K562 (cell line): Measurements from ENCODE around the gene NDUFS6. TPM values are rescaled to one million over a fixed set of nuclear protein-coding genes. Genes with fewer than 3 reads are reported as not detected.

ENCODE experiments used
- ATAC-seq: fragments of 200-7000 bp; cut with Tn5 transposase; 3 replicates; pipeline ENCODE4 v1.9.1; 2020; ENCODE audit warnings: moderate library complexity
- BruUV-seq: library from RNA; stranded (reverse); fragments of 400-500 nt; replicated peaks from 2 replicates; lab custom pipeline; 2021; lab: Mats Ljungman, UMichigan
- CTCF ChIA-PET: fragments of 300-600 bp; formaldehyde crosslinking; extraction: SDS; loops from one replicate; lab custom pipeline; 2021; ENCODE audit warnings: low intra/inter-chr PET ratio; lab: Yijun Ruan, JAX
- POLR2A ChIA-PET: fragments of 300-600, 350-650 bp; sonication (Branson Sonifier 250); formaldehyde crosslinking; extraction: SDS; loops from one replicate; lab custom pipeline; 2021; ENCODE audit warnings: antibody characterized with exemption, inconsistent platforms; lab: Yijun Ruan, JAX
- DNase-seq, 4 experiments: peaks; one replicate each; pipeline versions ENCODE4 v3.0.0 to v3.0.0-alpha.2; 2011 to 2018; ENCODE audit warnings: low spot score in 3 of 4, mixed read lengths in 3 of 4; ENCODE audit errors: extremely low read depth in 1 of 4
- FAIRE-seq: peaks from 2 replicates; lab custom pipeline; 2011; peaks lifted over from hg19 to GRCh38; lab: Jason Lieb, UNC
- H2AFZ ChIP-seq: 2 replicates; pipeline ENCODE4 v1.6.0; 2011; ENCODE audit warnings: low read depth, low read length, control low read depth, inconsistent platforms
- H3K27ac ChIP-seq: fragments of 200-600 bp; 3 replicates; pipeline ENCODE4 v1.8.0; 2011; ENCODE audit warnings: low read depth, mild to moderate bottlenecking, control low read depth, inconsistent platforms, low read length, moderate library complexity, mixed read lengths; ENCODE audit errors: extremely low read depth
- H3K27me3 ChIP-seq, 2 experiments: fragments of 300-600 bp in 1 of 2; 2 replicates in 1 of 2; 3 replicates in 1 of 2; pipeline versions ENCODE4 v1.6.0 to v1.8.0; 2011; ENCODE audit warnings: inconsistent platforms in 2 of 2, low read length in 2 of 2, mild to moderate bottlenecking in 1 of 2, mixed read lengths in 1 of 2, moderate library complexity in 1 of 2; ENCODE audit not compliant: control insufficient read depth in 2 of 2, insufficient read depth in 2 of 2
- H3K36me3 ChIP-seq: fragments of 300-600 bp; 3 replicates; pipeline ENCODE4 v1.8.0; 2011; ENCODE audit warnings: mild to moderate bottlenecking, low read length, inconsistent platforms; ENCODE audit not compliant: control insufficient read depth, insufficient read depth
- H3K4me1 ChIP-seq, 2 experiments: fragments of 200-600 bp in 1 of 2; replicated peaks in 1 of 2; 2 replicates in 1 of 2; 3 replicates in 1 of 2; pipeline versions ENCODE4 v1.5.1 to v1.8.0; 2011; ENCODE audit warnings: inconsistent platforms in 2 of 2, low read length in 2 of 2, mild to moderate bottlenecking in 1 of 2, mixed read lengths in 1 of 2, moderate library complexity in 1 of 2; ENCODE audit not compliant: control insufficient read depth in 2 of 2, insufficient read depth in 2 of 2
- H3K4me2 ChIP-seq: 2 replicates; pipeline ENCODE4 v1.6.1; 2011; ENCODE audit warnings: low read length, control low read depth, inconsistent platforms, mixed read lengths; ENCODE audit not compliant: insufficient read depth
- H3K4me3 ChIP-seq: fragments of 200-600 bp; sonication (generic), shearing (Covaris generic); 2 replicates; pipeline ENCODE4 v1.5.1; 2016; ENCODE audit warnings: control low read depth, inconsistent platforms
- H3K79me2 ChIP-seq: fragments of 200-600 bp; 3 replicates; pipeline ENCODE4 v1.8.0; 2011; ENCODE audit warnings: low read length, inconsistent platforms; ENCODE audit not compliant: control insufficient read depth, insufficient read depth
- H3K9ac ChIP-seq, 2 experiments: 2 replicates each; pipeline versions ENCODE4 v1.6.0 to v1.6.1; 2011; ENCODE audit warnings: low read depth in 2 of 2, low read length in 2 of 2, control low read depth in 1 of 2, inconsistent platforms in 1 of 2, mild to moderate bottlenecking in 1 of 2, mixed read lengths in 1 of 2; ENCODE audit not compliant: insufficient read depth in 1 of 2
- H3K9me1 ChIP-seq: one replicate; pipeline ENCODE4 v1.6.0; 2011; ENCODE audit warnings: inconsistent platforms, mild to moderate bottlenecking, low read length, moderate library complexity; ENCODE audit not compliant: control insufficient read depth, insufficient read depth
- H3K9me3 ChIP-seq: replicated peaks from 2 replicates; pipeline ENCODE4 v1.5.1; 2011; ENCODE audit warnings: low read depth, low read length, inconsistent platforms; ENCODE audit not compliant: control insufficient read depth, insufficient read depth
- H4K20me1 ChIP-seq: replicated peaks from 2 replicates; pipeline ENCODE4 v1.6.1; 2011; ENCODE audit warnings: low read length, inconsistent platforms, mixed read lengths; ENCODE audit not compliant: control insufficient read depth, insufficient read depth
- BRD9 ChIP-seq: fragments of 450-650 bp; IDR thresholded peaks from 2 replicates; pipeline ENCODE4 v1.6.1; 2018; ENCODE audit warnings: low read depth; ENCODE audit not compliant: partially characterized antibody
- CBX5 ChIP-seq: IDR thresholded peaks from 2 replicates; pipeline ENCODE4 v1.6.1; 2014; ENCODE audit warnings: low read depth, borderline replicate concordance
- MEF2A ChIP-seq: IDR thresholded peaks from 2 replicates; pipeline ENCODE4 v1.6.1; 2011; ENCODE audit warnings: low read depth, mild to moderate bottlenecking, low read length, moderate library complexity; ENCODE audit not compliant: control insufficient read depth
- SREBF2 ChIP-seq: sonication (generic); formaldehyde crosslinking; IDR thresholded peaks from 2 replicates; pipeline ENCODE4 v1.4.0; 2020; ENCODE audit warnings: mild to moderate bottlenecking, missing genetic modification reagents
- WGBS: fragments of 100-300 bp; shearing (Covaris generic); methylation state at CpG from one replicate; pipeline ENCODE4 v1.1.6; 2016; ENCODE audit warnings: low coverage, mixed read lengths; ENCODE audit not compliant: insufficient coverage; ENCODE audit errors: missing lambda C conversion rate; 5-methylcytosine and 5-hydroxymethylcytosine counted together
- in situ Hi-C: fragments of 300-500 bp; cut with MboI; formaldehyde crosslinking; loops from 4 replicates; pipeline ENCODE4 v1.15.0; 2018; ENCODE audit warnings: inconsistent platforms, mixed read lengths
- intact Hi-C: fragments of 100-400 bp; cut with micrococcal nuclease; formaldehyde crosslinking; loops from 2 replicates; pipeline ENCODE4 v1.14.2; 2022
- polyA plus RNA-seq, 8 experiments: library from polyadenylated mRNA; depleted of rRNA in 4 of 8; stranded (reverse) in 5 of 8; unstranded in 3 of 8; fragments of >200 nt; fragmentation: Nextera tagmentation in 2 of 8; fragmentation: Illumina TruSeq in 1 of 8; extraction: Ambion mirVana in 2 of 8; extraction: Trizol in 1 of 8; gene quantifications; 2 replicates each; pipeline versions ENCODE4 v1.2.1 to v1.2.3, GENCODE V29; 2011 to 2014; ENCODE audit warnings: inconsistent platforms in 1 of 8, missing spikeins in 1 of 8
- total RNA-seq, 7 experiments: library from RNA; depleted of rRNA in 6 of 7; stranded (reverse); fragments of >200 nt in 6 of 7; fragmentation: Illumina TruSeq in 2 of 7; extraction: Trizol in 2 of 7; gene quantifications; 2 replicates each; pipeline versions ENCODE4 v1.2.1 to v1.2.3, GENCODE V29; 2011 to 2021; ENCODE audit warnings: low replicate concordance in 1 of 7
- TF ChIP-seq, protein P1 (sequence below): fragments of 450-650 bp; formaldehyde crosslinking; IDR thresholded peaks from 2 replicates; pipeline ENCODE4 v1.4.0; 2020; ENCODE audit warnings: mild to moderate bottlenecking, moderate library complexity
- TF ChIP-seq, protein P2 (sequence below): IDR thresholded peaks from 2 replicates; pipeline ENCODE4 v1.6.1; 2012; ENCODE audit warnings: low read depth, low read length, improper control_type of control experiment, borderline replicate concordance
- TF ChIP-seq, protein P3 (sequence below): sonication (generic); formaldehyde crosslinking; IDR thresholded peaks from 2 replicates; pipeline ENCODE4 v1.8.0; 2022; ENCODE audit warnings: mild to moderate bottlenecking, missing genetic modification reagents
- TF ChIP-seq, protein P4 (sequence below): sonication (generic); formaldehyde crosslinking; IDR thresholded peaks from 2 replicates; pipeline ENCODE4 v1.8.1; 2022; ENCODE audit warnings: missing genetic modification reagents
- TF ChIP-seq, protein P5 (sequence below): fragments of 450-650 bp; formaldehyde crosslinking; IDR thresholded peaks from 2 replicates; pipeline ENCODE4 v1.4.0; 2020; ENCODE audit warnings: mild to moderate bottlenecking
- TF ChIP-seq, protein P6 (sequence below): fragments of 450-650 bp; IDR thresholded peaks from 2 replicates; pipeline ENCODE4 v1.6.1; 2016; ENCODE audit warnings: low read depth, mild to moderate bottlenecking, moderate library complexity

The NDUFS6 gene
- total and polyA plus RNA-seq, 9 of the 15 experiments (the other 6 are each of a cell fraction or from before 2014, with no cell fraction given): 36.1 to 291 (median 77.0) TPM

DNA sequence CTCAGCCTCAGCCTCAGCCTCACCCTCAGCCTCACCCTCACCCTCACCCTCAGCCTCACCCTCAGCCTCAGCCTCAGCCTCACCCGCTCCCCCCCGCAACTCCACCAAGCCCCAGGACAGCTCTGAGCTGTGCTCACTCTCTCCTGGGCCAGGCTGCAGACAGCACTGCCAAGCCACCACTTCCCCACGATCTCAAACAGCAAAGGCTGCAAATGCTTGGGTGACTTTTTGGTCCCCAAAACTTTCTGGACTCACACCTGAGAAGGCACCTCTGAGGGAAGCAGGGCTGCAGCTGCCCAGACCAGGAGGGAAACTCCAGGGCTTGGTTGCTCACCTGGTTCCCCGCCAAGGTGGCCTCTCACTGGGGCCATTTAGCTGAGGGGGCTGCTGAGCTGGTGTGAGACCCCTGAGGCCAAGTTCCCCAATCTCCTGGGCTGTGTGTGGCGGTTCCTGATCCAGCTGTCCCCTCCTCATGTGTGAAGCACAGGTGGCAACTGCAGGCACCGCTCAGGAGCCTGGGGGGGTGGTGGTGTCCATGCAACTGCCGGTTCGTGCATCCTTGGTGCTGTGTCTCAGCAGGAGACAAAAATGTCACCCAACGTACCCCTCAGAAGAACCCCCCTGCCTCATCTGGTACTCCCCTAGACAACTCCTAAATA is 19.4 kb upstream of the NDUFS6 start:
- CTCF ChIA-PET: no interaction called here
- no peak overlapping the region for H3K9ac ChIP-seq
- no peaks in the 10 kb centered on the region for H3K9me3 ChIP-seq
- no peak overlapping the region for H2AFZ ChIP-seq
- no peaks in the 10 kb centered on the region for H3K79me2 ChIP-seq
- peaks cover 0 to 10% of the 10 kb centered on the region in 2 experiments; a peak in 2 of 5 replicates for H3K4me1 ChIP-seq
- DNase-seq (no peak), ATAC-seq (no peak), FAIRE-seq (no peak)
- TF ChIP-seq MEF2A (no peak), CBX5 (no peak), BRD9 (no peak), SREBF2 (CRISPR knock-in tag) (no peak)
- TF ChIP-seq, protein P1, sequence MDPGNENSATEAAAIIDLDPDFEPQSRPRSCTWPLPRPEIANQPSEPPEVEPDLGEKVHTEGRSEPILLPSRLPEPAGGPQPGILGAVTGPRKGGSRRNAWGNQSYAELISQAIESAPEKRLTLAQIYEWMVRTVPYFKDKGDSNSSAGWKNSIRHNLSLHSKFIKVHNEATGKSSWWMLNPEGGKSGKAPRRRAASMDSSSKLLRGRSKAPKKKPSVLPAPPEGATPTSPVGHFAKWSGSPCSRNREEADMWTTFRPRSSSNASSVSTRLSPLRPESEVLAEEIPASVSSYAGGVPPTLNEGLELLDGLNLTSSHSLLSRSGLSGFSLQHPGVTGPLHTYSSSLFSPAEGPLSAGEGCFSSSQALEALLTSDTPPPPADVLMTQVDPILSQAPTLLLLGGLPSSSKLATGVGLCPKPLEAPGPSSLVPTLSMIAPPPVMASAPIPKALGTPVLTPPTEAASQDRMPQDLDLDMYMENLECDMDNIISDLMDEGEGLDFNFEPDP (CRISPR knock-in tag): no peak
- TF ChIP-seq, protein P2, sequence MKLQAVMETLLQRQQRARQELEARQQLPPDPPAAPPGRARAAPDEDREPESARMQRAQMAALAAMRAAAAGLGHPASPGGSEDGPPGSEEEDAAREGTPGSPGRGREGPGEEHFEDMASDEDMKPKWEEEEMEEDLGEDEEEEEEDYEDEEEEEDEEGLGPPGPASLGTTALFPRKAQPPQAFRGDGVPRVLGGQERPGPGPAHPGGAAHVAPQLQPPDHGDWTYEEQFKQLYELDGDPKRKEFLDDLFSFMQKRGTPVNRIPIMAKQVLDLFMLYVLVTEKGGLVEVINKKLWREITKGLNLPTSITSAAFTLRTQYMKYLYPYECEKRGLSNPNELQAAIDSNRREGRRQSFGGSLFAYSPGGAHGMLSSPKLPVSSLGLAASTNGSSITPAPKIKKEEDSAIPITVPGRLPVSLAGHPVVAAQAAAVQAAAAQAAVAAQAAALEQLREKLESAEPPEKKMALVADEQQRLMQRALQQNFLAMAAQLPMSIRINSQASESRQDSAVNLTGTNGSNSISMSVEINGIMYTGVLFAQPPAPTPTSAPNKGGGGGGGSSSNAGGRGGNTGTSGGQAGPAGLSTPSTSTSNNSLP: no peak
- TF ChIP-seq, protein P3, sequence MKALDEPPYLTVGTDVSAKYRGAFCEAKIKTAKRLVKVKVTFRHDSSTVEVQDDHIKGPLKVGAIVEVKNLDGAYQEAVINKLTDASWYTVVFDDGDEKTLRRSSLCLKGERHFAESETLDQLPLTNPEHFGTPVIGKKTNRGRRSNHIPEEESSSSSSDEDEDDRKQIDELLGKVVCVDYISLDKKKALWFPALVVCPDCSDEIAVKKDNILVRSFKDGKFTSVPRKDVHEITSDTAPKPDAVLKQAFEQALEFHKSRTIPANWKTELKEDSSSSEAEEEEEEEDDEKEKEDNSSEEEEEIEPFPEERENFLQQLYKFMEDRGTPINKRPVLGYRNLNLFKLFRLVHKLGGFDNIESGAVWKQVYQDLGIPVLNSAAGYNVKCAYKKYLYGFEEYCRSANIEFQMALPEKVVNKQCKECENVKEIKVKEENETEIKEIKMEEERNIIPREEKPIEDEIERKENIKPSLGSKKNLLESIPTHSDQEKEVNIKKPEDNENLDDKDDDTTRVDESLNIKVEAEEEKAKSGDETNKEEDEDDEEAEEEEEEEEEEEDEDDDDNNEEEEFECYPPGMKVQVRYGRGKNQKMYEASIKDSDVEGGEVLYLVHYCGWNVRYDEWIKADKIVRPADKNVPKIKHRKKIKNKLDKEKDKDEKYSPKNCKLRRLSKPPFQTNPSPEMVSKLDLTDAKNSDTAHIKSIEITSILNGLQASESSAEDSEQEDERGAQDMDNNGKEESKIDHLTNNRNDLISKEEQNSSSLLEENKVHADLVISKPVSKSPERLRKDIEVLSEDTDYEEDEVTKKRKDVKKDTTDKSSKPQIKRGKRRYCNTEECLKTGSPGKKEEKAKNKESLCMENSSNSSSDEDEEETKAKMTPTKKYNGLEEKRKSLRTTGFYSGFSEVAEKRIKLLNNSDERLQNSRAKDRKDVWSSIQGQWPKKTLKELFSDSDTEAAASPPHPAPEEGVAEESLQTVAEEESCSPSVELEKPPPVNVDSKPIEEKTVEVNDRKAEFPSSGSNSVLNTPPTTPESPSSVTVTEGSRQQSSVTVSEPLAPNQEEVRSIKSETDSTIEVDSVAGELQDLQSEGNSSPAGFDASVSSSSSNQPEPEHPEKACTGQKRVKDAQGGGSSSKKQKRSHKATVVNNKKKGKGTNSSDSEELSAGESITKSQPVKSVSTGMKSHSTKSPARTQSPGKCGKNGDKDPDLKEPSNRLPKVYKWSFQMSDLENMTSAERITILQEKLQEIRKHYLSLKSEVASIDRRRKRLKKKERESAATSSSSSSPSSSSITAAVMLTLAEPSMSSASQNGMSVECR (CRISPR knock-in tag): no peak
- TF ChIP-seq, protein P4, sequence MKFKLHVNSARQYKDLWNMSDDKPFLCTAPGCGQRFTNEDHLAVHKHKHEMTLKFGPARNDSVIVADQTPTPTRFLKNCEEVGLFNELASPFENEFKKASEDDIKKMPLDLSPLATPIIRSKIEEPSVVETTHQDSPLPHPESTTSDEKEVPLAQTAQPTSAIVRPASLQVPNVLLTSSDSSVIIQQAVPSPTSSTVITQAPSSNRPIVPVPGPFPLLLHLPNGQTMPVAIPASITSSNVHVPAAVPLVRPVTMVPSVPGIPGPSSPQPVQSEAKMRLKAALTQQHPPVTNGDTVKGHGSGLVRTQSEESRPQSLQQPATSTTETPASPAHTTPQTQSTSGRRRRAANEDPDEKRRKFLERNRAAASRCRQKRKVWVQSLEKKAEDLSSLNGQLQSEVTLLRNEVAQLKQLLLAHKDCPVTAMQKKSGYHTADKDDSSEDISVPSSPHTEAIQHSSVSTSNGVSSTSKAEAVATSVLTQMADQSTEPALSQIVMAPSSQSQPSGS: no peak
- TF ChIP-seq, protein P5, sequence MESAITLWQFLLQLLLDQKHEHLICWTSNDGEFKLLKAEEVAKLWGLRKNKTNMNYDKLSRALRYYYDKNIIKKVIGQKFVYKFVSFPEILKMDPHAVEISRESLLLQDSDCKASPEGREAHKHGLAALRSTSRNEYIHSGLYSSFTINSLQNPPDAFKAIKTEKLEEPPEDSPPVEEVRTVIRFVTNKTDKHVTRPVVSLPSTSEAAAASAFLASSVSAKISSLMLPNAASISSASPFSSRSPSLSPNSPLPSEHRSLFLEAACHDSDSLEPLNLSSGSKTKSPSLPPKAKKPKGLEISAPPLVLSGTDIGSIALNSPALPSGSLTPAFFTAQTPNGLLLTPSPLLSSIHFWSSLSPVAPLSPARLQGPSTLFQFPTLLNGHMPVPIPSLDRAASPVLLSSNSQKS (CRISPR knock-in tag): no peak
- TF ChIP-seq, protein P6, sequence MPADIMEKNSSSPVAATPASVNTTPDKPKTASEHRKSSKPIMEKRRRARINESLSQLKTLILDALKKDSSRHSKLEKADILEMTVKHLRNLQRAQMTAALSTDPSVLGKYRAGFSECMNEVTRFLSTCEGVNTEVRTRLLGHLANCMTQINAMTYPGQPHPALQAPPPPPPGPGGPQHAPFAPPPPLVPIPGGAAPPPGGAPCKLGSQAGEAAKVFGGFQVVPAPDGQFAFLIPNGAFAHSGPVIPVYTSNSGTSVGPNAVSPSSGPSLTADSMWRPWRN: no peak
- in situ Hi-C loops (no loop called here), intact Hi-C loops (no loop called here)
- peaks cover 3% of the 10 kb centered on the region for H4K20me1 ChIP-seq
- no peak overlapping the region for H3K4me2 ChIP-seq
- no peaks in the 10 kb centered on the region for H3K36me3 ChIP-seq
- peaks cover 78 to 96% of the 10 kb centered on the region in 2 experiments for H3K27me3 ChIP-seq
- H3K4me3 ChIP-seq: no peak overlapping the region
- no peaks in the 10 kb centered on the region for H3K9me1 ChIP-seq
- no TSS peak for BruUV-seq
- 2% methylated on average over 9 of the region's 9 CpGs for WGBS
- H3K27ac ChIP-seq: no peak overlapping the region
- POLR2A ChIA-PET: no interaction called here
